SK-N-SH treated with all-trans-retinoic acid at 6 μM for 48 hours (cell line): Measurements from ENCODE around the gene DAGLB.
"Not testable (repeated sequence)": the region's sequence is repeated elsewhere in the genome, so short reads cannot be mapped to it uniquely, and the experiment has no call there.

Experiments used
- ATAC-seq: fragments of 200-7000 bp; cut with Tn5 transposase; 3 replicates; pipeline ENCODE4 v1.9.1; 2020; ENCODE audit warnings: mild to moderate bottlenecking, moderate library complexity
- ARNTL ChIP-seq: fragments of 450-650 bp; formaldehyde crosslinking; IDR thresholded peaks from 2 replicates; pipeline ENCODE4 v1.5.0; 2020; ENCODE audit warnings: low read depth, mild to moderate bottlenecking, moderate library complexity, borderline replicate concordance
- BACH2 ChIP-seq: fragments of 250-450 bp; sonication (Bioruptor Pico); IDR thresholded peaks from 2 replicates; pipeline ENCODE4 v1.9.0; 2021; ENCODE audit warnings: mild to moderate bottlenecking, borderline replicate concordance
- GLIS3 ChIP-seq: fragments of 250-450 bp; sonication (Bioruptor Pico); IDR thresholded peaks from 2 replicates; pipeline ENCODE4 v1.5.0; 2020; ENCODE audit warnings: mild to moderate bottlenecking, moderate library complexity
- ISL1 ChIP-seq: fragments of 250-450 bp; sonication (Bioruptor Pico); IDR thresholded peaks from 2 replicates; pipeline ENCODE4 v2.1.2; 2022; ENCODE audit warnings: mild to moderate bottlenecking, moderate library complexity
- PPARA ChIP-seq: fragments of 250-450 bp; sonication (Bioruptor Pico); IDR thresholded peaks from 2 replicates; pipeline ENCODE4 v1.5.0; 2020; ENCODE audit warnings: mild to moderate bottlenecking, borderline replicate concordance
- RARB ChIP-seq: fragments of 250-450 bp; sonication (Bioruptor Pico); IDR thresholded peaks from 2 replicates; pipeline ENCODE4 v1.8.0; 2021; ENCODE audit warnings: mild to moderate bottlenecking, moderate library complexity
- SNAI2 ChIP-seq: fragments of 250-450 bp; sonication (Bioruptor Pico); IDR thresholded peaks from 2 replicates; pipeline ENCODE4 v1.5.0; 2020; ENCODE audit warnings: mild to moderate bottlenecking, moderate library complexity
- TCF4 ChIP-seq: fragments of 250-450 bp; sonication (Bioruptor Pico); IDR thresholded peaks from 2 replicates; pipeline ENCODE4 v1.8.0; 2021; ENCODE audit warnings: mild to moderate bottlenecking, moderate library complexity, borderline replicate concordance
- TOX ChIP-seq: fragments of 250-450 bp; sonication (Bioruptor Pico); IDR thresholded peaks from 2 replicates; pipeline ENCODE4 v1.8.0; 2021; ENCODE audit warnings: mild to moderate bottlenecking, moderate library complexity, borderline replicate concordance
- ZC3H10 ChIP-seq: fragments of 250-450 bp; sonication (Bioruptor Pico); IDR thresholded peaks from 2 replicates; pipeline ENCODE4 v1.5.1; 2021; ENCODE audit warnings: mild to moderate bottlenecking, moderate library complexity
- ZFP3 ChIP-seq: fragments of 250-450 bp; sonication (Bioruptor Pico); IDR thresholded peaks from 2 replicates; pipeline ENCODE4 v1.5.0; 2020; ENCODE audit warnings: mild to moderate bottlenecking, moderate library complexity
- ZFP30 ChIP-seq: fragments of 450-650 bp; formaldehyde crosslinking; IDR thresholded peaks from 2 replicates; pipeline ENCODE4 v1.5.0; 2022; ENCODE audit warnings: mild to moderate bottlenecking, moderate library complexity
- ZNF565 ChIP-seq: fragments of 450-650 bp; formaldehyde crosslinking; conservative IDR thresholded peaks from 2 replicates; pipeline ENCODE4 v1.5.0; 2020; ENCODE audit warnings: low read depth, mild to moderate bottlenecking, moderate library complexity
- ZNF70 ChIP-seq: fragments of 450-650 bp; formaldehyde crosslinking; IDR thresholded peaks from 2 replicates; pipeline ENCODE4 v1.5.0; 2020; ENCODE audit warnings: mild to moderate bottlenecking, moderate library complexity
- TF ChIP-seq, protein P1 (sequence below): fragments of 250-450 bp; sonication (Bioruptor Pico); IDR thresholded peaks from 2 replicates; pipeline ENCODE4 v1.8.0; 2020; ENCODE audit warnings: mild to moderate bottlenecking, moderate library complexity, borderline replicate concordance
- TF ChIP-seq, protein P2 (sequence below): fragments of 250-450 bp; sonication (Bioruptor Pico); IDR thresholded peaks from 2 replicates; pipeline ENCODE4 v1.5.1; 2021; ENCODE audit warnings: mild to moderate bottlenecking, moderate library complexity
- TF ChIP-seq, protein P3 (sequence below): fragments of 250-450 bp; sonication (Bioruptor Pico); IDR thresholded peaks from 2 replicates; pipeline ENCODE4 v1.5.0; 2020; ENCODE audit warnings: mild to moderate bottlenecking, moderate library complexity
- TF ChIP-seq, protein P4 (sequence below): fragments of 250-450 bp; sonication (Bioruptor Pico); IDR thresholded peaks from 2 replicates; pipeline ENCODE4 v1.5.1; 2020; ENCODE audit warnings: low read depth, mild to moderate bottlenecking, moderate library complexity

DAGLB gene

DNA sequence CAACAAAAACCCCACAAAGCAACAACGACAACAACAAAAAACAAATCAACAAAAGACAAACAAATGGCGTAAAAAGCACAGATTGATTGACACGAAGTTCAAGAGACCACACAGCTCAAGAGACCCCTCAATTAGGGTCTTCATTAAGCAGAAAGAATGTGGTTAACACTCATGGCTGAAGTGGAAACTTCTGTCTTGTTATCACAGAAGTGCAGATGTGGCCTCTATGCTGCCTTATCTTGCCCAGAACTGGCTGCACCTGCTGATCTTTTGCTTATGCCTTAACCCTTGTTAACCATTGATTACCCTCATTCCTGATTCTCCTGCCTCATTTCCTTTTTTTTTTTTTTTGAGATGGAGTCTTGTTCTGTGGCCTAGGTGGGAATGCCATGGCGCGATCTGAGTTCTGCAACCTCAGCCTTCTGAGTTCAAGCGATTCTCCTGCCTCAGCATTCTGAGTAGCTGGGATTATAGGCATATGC is 3.5 kb upstream of the DAGLB start (continued):
- no peak for TF ChIP-seq ZNF70 (CRISPR knock-in tag)
- TF ChIP-seq TOX (CRISPR knock-in tag), result no peak
- no peak for TF ChIP-seq TCF4 (CRISPR knock-in tag)
- TF ChIP-seq BACH2 (CRISPR knock-in tag), result no peak
- no peak for TF ChIP-seq PPARA (CRISPR knock-in tag)
- no peak for TF ChIP-seq ARNTL (CRISPR knock-in tag)
- TF ChIP-seq ZNF565 (CRISPR knock-in tag), result no peak
- no peak for TF ChIP-seq ZC3H10 (CRISPR knock-in tag)

DNA sequence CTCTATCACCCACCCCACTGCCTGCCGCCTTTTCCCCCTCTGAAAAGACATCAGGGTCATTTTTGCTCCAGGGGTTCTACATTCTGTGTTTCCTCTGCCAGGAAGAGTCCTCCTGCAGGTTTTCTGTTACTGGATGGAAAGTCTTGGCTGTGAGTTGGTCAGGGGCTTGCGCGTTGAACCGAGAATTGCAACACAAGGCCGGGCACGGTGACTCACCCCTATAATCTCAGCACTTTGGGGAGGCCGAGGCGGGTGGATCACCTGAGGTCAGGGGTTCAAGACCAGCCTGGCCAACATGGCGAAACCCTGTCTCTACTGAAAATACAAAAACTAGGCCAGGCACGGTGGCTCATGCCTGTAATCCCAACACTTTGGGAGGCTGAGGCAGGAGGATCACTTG is 2.8 kb upstream of the DAGLB start:
- not testable (repeated sequence) for ATAC-seq

DNA sequence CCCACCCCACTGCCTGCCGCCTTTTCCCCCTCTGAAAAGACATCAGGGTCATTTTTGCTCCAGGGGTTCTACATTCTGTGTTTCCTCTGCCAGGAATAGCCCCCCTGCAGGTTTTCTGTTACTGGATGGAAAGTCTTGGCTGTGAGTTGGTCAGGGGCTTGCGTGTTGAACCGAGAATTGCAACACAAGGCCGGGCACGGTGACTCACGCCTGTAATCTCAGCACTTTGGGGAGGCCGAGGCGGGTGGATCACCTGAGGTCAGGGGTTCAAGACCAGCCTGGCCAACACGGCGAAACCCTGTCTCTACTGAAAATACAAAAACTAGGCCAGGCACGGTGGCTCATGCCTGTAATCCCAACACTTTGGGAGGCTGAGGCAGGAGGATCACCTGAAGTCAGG is 2.1 kb upstream of the DAGLB start:
- ATAC-seq, result not testable (repeated sequence)

DNA sequence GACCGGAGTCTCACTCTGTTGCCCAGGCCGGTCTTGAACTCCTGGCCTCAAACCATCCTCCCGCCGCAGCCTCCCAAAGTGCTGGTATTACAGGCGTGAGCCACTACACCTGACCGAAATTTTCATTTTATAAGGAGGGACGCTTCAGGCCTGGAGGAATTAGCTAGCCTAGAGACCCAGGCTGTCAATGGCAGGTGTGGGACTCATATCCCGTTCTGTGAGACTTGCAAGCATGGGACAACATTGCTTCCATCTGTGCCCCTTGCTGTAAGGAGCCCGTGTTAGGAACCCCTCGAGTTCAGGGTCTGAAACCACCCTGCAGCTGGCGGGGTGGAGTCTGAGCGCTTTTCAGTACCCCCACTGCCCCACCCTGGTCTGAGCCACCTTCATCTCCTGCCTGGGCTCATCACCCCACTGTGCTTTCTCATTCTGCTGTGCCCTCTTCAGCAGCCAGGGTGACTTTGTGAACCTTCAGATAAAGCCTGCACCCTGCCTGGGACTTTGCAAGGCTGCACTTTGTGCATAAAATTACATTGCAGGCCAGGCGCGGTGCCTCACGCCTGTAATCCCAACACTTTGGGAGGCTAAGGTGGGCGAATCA is 1.3 kb upstream of the DAGLB start:
- ATAC-seq, result no peak
- TF ChIP-seq RARB (CRISPR knock-in tag) (no peak), ZFP3 (CRISPR knock-in tag) (no peak), ZFP30 (CRISPR knock-in tag) (no peak), TOX (CRISPR knock-in tag) (no peak), PPARA (CRISPR knock-in tag) (no peak)
- TF ChIP-seq, protein P1, sequence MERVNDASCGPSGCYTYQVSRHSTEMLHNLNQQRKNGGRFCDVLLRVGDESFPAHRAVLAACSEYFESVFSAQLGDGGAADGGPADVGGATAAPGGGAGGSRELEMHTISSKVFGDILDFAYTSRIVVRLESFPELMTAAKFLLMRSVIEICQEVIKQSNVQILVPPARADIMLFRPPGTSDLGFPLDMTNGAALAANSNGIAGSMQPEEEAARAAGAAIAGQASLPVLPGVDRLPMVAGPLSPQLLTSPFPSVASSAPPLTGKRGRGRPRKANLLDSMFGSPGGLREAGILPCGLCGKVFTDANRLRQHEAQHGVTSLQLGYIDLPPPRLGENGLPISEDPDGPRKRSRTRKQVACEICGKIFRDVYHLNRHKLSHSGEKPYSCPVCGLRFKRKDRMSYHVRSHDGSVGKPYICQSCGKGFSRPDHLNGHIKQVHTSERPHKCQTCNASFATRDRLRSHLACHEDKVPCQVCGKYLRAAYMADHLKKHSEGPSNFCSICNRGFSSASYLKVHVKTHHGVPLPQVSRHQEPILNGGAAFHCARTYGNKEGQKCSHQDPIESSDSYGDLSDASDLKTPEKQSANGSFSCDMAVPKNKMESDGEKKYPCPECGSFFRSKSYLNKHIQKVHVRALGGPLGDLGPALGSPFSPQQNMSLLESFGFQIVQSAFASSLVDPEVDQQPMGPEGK (CRISPR knock-in tag), result no peak

DNA sequence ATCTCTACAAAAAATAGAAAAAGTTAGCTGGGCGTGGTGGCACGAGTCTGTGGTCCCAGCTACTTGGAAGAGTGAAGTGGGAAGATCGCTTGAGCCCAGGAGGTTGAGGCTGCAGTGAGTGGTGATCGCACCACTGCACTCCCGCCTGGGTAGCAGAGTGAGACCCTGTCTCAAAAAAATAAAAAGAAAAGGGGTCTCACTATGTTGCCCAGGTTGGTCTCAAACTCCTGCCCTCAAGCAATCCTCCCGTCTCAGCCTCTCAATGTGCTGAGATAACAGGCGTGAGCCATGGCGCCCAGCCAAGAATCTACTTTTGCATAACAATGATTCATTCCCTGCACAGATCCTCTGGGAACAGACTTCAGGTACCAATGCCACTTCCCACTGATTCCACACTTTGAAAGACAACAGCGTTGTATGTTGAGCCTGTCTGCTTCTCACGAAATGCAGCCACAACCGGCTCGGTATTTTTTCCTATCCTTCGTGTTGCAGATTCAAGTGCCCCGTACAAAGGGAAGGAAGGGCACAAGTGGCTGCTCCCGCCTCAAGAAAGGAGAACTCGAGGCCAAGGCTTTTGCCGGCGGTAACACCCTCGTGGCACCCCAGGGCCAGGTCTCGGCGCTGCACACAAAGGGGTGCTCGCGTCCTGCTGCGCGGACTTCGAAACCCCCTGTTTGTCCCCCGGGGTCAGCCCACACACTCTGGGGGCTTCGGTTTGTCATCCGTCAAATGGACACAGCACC is 745 bp downstream of the DAGLB start:
- ATAC-seq, result peak; percentile 55
- peak; percentile 52 for TF ChIP-seq ISL1 (CRISPR knock-in tag)
- TF ChIP-seq, protein P1 (CRISPR knock-in tag), result no peak
- peak; percentile 62; the same call in 1 of the 2 replicates for TF ChIP-seq ZFP3 (CRISPR knock-in tag)
- TF ChIP-seq, protein P2, sequence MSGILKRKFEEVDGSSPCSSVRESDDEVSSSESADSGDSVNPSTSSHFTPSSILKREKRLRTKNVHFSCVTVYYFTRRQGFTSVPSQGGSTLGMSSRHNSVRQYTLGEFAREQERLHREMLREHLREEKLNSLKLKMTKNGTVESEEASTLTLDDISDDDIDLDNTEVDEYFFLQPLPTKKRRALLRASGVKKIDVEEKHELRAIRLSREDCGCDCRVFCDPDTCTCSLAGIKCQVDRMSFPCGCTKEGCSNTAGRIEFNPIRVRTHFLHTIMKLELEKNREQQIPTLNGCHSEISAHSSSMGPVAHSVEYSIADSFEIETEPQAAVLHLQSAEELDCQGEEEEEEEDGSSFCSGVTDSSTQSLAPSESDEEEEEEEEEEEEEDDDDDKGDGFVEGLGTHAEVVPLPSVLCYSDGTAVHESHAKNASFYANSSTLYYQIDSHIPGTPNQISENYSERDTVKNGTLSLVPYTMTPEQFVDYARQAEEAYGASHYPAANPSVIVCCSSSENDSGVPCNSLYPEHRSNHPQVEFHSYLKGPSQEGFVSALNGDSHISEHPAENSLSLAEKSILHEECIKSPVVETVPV (CRISPR knock-in tag), result no peak
- 0 out of 2 replicates have a peak, but pooled peaks have one; percentile 34 for TF ChIP-seq GLIS3 (CRISPR knock-in tag)
- TF ChIP-seq, protein P3, sequence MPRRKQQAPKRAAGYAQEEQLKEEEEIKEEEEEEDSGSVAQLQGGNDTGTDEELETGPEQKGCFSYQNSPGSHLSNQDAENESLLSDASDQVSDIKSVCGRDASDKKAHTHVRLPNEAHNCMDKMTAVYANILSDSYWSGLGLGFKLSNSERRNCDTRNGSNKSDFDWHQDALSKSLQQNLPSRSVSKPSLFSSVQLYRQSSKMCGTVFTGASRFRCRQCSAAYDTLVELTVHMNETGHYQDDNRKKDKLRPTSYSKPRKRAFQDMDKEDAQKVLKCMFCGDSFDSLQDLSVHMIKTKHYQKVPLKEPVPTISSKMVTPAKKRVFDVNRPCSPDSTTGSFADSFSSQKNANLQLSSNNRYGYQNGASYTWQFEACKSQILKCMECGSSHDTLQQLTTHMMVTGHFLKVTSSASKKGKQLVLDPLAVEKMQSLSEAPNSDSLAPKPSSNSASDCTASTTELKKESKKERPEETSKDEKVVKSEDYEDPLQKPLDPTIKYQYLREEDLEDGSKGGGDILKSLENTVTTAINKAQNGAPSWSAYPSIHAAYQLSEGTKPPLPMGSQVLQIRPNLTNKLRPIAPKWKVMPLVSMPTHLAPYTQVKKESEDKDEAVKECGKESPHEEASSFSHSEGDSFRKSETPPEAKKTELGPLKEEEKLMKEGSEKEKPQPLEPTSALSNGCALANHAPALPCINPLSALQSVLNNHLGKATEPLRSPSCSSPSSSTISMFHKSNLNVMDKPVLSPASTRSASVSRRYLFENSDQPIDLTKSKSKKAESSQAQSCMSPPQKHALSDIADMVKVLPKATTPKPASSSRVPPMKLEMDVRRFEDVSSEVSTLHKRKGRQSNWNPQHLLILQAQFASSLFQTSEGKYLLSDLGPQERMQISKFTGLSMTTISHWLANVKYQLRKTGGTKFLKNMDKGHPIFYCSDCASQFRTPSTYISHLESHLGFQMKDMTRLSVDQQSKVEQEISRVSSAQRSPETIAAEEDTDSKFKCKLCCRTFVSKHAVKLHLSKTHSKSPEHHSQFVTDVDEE (CRISPR knock-in tag), result no peak
- TF ChIP-seq, protein P4, sequence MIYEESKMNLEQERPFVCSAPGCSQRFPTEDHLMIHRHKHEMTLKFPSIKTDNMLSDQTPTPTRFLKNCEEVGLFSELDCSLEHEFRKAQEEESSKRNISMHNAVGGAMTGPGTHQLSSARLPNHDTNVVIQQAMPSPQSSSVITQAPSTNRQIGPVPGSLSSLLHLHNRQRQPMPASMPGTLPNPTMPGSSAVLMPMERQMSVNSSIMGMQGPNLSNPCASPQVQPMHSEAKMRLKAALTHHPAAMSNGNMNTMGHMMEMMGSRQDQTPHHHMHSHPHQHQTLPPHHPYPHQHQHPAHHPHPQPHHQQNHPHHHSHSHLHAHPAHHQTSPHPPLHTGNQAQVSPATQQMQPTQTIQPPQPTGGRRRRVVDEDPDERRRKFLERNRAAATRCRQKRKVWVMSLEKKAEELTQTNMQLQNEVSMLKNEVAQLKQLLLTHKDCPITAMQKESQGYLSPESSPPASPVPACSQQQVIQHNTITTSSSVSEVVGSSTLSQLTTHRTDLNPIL (CRISPR knock-in tag), result no peak
- no peak for TF ChIP-seq TCF4 (CRISPR knock-in tag)
- TF ChIP-seq ZNF565 (CRISPR knock-in tag), result no peak
- TF ChIP-seq BACH2 (CRISPR knock-in tag), result no peak
- TF ChIP-seq SNAI2 (CRISPR knock-in tag), result peak; percentile 71; the same call in 1 of the 2 replicates
